Fibroblast of skin of left biceps (primary cell): ENCODE measurements around the gene ASB15.
A peak's percentile ranks its signal among the peaks of the same experiment; 100 is the strongest.

Experiments used
- DNase-seq, 2 experiments: peaks; one replicate each; pipeline ENCODE4 v3.0.0-alpha.2; 2013; ENCODE audit warnings: low read depth in 2 of 2

ASB15 gene

GRCh38 chr7:123663200-123663599 is 61.6 kb downstream of the ASB15 start:
- no peak for DNase-seq

DNA sequence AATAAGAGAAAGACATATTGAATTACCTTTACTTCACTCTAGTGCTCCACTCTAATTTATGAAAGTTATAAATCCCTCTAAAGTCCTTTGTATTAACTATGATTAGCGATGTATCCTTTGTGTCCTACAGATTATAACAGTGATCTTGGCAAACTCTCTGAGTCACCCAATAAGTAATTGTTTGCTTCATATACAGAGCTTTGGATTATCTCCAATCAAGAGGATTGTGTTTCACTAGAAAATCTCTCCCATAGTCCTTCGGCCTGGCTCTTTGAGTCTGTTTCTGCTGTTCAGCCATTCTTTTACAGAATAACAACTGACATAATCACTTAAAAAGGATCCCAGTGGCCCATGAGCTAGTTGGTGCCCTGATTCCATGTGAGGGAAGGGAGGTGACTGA is 63.5 kb downstream of the ASB15 start:
- DNase-seq = no peak

DNA sequence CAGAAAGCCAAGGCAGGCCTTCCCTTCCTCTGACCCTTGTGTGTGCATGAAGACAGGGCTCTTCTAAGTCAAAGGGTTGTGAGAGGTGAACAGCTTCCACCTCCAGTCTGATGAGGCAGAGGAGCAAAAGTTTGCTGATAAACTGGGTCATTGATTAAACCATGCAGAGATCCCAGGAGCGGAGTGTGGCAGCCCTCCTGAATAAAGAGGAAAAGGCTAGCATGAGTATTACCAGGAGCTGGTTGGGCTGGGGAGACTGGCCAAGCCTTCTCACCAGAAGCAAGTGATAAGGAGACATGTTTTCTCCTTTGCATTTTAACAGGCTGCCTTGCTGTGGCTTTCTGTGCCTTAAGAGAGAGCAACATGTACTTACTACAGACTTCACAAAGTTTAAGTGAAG is 64.3 kb downstream of the ASB15 start:
- no peak for DNase-seq

DNA sequence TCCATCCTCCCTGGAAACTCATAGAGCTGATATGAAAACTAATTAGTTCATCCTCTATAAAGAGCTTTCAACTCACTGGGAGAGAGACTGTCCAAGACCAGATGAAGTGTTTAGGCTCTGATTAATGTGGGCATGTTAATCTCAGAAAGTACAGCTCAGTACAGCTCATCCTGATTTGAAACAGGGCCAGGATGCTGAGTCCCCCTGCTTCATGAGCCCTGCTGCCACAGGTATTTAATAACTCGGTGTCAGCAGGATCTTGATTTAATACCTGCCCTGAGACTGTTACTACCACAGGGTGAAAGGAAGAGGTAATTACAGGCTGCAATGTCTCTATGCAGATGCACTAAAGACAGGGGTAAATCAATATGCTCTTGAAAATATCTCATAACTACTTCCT is 64.9 kb downstream of the ASB15 start:
- DNase-seq = no peak

- no peak for DNase-seq
Measured at GRCh38 chr7:123669485-123669884, 67.9 kb downstream of the ASB15 start.

DNA sequence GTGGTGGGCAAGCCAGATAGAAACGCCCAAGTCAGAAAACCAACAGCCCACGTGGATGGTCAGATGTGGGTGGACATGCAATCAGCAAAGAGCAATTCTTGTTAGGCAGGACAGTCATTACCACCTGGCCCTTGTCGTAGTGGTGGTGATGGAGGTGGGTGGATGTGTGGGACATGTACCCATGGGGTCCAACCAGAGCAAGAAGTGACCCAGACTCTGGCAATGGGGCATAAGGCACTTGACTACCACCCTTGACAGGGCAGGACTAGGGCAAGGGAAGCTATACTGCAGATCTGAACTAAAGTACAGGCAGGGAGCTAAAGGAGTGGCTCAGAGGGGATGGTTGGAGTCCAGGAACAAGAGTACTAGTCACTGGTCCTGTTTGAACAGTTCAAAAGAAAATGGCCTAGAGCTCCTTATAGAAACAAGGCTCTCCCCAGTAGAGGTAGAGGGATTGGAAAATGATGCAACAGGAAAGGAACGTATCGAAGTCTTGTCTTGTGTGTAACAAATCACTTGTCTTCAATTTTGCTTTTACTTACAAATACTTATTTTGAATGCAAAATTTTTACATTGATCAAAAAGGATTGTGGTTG is 71.6 kb downstream of the ASB15 start:
- no peak for DNase-seq

- no peak for DNase-seq
Measured at GRCh38 chr7:123673752-123674398, 72.3 kb downstream of the ASB15 start.

DNA sequence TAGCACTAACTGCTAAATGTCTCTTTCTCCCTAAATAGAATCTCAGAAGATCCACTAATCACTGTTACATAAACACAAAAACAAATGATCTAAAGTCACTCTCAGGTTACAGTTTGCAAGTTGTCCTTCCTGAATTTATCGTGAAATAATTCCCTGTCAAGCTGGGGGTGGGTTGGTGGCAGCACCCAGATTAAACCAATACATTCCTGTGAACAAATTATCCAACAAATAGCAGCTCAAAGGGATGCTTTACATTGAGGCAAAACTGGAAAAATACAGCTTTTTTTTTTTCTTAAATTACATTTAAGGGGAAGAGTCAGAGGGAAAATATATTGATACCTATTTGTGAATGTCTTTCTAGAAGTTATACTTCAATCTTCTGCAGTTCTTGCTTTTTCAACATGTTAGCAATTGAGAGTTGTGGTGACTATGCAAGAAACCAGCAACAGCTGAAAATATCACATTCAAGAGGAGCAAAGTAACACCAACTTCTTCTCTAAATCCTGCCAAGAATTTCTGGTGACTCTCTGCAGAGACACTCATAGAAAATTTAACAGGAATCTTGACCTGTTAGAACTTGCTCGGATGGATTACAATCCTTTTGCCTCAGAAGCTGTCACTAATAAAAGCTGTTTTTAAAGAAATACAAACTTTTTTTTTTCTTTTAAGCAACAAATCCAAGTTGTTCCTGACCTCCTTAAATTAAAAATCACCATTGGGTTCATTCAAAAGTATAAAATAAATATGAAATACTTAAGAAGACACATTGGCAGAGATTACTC is 73.0 kb downstream of the ASB15 start:
- DNase-seq = peak; percentile 9 to 15

DNA sequence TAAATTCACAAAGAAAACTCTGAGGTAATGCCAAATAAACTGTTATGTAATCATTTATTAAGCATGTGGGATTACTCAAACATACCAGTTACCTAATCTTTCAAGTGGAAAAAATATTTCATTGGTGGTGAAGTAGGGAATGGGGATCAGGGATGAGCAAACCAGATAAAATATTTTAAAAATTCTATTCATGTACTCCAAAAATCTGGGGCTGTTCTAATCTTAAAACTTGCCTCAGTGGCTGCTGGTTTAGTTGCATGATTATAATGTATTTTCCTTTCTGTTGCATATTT is 73.5 kb downstream of the ASB15 start:
- DNase-seq = peak; percentile 20 to 33

- DNase-seq = no peak
Measured at GRCh38 chr7:123677061-123677715, 75.6 kb downstream of the ASB15 start.

DNA sequence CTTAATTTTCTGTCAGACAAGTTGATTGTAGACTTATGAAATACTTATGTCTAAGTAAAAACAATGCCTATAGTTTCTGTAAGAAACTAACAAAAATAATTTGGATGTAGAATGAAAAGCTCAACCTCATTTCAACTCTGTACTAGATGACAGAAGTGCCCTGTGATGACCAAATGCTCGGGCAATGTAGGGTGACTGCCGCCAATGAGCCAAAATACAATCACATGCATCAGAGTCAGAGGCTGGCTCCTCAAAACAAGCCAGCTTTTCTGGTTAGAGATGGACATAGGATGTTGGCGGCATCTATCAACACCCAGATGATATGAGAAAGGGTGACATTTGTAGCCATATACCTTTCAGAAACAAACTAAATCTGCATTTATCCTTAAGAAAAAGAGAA is 78.0 kb downstream of the ASB15 start:
- DNase-seq = no peak

DNA sequence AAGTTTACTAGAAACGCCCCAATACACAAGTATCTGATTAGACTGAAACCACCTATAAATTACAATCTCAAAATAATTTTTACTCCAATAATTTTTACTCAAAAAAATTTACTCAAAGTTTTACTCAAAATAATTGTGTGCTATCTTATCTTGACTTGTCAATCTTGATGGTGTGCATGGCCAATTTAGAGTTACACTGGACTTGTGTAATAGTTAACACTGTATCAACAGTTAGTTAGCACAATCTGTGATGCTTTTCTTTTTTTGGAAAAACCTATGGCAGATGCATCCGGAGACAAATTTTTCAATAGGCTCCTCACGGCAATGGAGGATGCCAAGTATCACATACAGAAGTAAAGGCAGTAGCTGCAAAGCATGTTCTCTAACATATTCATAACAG is 79.0 kb downstream of the ASB15 start:
- no peak for DNase-seq

DNA sequence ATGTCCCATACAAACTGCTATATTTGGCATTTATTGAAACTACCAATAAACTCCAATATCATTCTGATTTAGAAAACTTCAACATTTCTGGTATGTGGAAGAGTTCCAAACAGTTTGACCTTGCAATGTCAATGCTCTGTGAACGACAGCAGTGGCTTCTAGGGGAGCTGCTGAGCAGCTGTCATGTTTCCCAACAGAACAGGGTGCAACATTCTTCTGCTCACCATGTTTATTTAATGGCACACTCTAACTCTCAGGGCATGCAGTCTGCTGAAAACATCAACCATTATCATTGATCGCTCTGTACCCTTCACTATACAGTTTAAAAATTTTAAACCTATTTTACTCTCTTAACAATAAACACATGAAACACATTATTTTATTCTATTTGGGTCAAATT is 79.9 kb downstream of the ASB15 start:
- no peak for DNase-seq

DNA sequence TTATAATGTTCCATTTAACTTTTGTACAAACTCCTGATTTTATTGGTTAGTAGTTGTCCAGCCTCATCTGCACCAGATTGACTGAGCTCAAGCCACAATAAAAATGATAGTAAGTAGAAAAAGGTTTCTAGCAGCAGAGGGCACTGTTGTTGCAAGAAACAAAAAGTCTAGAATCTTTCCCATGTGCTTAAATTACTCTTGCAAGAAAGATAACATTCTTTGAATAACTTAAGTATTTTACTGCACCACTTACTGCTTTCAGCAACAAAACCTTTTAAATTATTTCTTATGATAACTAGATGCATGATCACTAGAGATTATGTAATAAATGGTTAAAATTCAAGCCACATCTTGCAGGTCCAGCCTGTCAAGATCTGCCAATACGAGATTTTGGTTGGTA is 81.1 kb downstream of the ASB15 start:
- peak; percentile 37 to 38 for DNase-seq

DNA sequence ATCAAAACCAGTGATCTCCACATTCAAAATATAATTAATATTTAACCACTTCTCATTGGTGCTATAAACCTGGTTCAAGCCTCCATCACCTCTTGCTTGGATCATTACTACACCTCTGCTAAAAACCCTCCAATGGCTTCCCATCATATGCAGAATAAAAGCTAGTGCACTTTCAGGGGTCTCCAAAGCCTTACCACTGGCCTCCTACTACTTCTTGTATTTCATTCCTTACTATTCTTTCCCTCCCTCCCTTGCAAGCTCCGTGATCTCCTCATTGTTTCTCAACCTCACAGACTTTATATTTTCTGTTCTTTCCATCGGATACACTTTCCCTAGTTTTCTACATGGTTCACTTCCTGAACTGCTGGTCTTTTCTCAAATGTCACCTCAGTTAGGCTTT is 85.5 kb downstream of the ASB15 start:
- no peak for DNase-seq

- no peak for DNase-seq
Measured at GRCh38 chr7:123687727-123688126, 86.1 kb downstream of the ASB15 start.
